GM21367 (cell line): ENCODE measurements around the gene AP3S2.
"Not testable (repeated sequence)": the region's sequence is repeated elsewhere in the genome, so short reads cannot be mapped to it uniquely, and the experiment has no call there.

Experiments used
- ATAC-seq: cut with Tn5 transposase; IDR thresholded peaks from one replicate; pipeline ENCODE4 v1.9.1; 2021; ENCODE audit not compliant: unreplicated experiment

AP3S2 gene

DNA sequence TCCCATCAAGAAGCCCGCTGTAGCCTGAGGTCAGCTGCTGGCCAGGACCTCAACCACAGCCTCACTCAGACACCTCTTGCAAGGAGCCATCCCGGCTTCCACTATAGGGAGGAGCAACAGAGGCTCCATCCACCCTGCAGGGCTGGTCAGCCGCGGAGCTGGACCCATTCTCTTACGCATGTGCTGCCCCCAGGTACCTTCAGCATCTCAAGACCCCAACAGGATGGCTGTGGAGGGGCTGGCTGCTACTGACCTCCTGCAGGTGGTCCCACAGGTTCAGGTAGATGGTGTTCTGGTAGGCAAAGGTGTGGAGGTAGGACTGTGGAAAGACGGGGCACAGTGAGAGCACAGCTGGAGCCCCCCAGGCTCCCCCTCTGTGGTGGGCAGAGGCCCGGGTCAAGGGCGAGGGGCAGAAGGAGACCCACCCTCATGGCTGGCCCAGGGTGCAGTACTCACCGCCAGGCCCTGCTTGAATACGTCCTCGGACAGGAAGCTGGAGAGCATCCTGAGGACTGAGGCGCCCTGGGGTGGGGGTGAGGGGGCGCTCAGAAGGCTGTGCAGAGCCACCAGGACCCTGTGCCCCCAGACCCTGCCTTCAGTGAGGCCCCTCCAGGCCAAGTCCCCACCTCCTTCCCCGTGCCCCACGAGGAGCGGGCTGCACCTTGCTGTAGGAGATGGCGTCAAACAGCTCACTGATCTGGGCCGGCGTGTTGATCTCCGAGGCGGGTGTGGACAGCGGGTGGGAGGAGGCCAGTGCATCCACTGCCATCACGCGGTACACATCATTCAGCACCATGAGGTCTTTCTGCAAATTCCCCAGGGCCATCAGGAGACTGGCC lies 90.6 kb downstream of the AP3S2 start:
- no peak for ATAC-seq

- no peak for ATAC-seq
Observed at GRCh38 chr15:89802231-89802928, 91.4 kb downstream of the AP3S2 start.

GRCh38 chr15:89801471-89802195 lies 92.2 kb downstream of the AP3S2 start:
- ATAC-seq = no peak

DNA sequence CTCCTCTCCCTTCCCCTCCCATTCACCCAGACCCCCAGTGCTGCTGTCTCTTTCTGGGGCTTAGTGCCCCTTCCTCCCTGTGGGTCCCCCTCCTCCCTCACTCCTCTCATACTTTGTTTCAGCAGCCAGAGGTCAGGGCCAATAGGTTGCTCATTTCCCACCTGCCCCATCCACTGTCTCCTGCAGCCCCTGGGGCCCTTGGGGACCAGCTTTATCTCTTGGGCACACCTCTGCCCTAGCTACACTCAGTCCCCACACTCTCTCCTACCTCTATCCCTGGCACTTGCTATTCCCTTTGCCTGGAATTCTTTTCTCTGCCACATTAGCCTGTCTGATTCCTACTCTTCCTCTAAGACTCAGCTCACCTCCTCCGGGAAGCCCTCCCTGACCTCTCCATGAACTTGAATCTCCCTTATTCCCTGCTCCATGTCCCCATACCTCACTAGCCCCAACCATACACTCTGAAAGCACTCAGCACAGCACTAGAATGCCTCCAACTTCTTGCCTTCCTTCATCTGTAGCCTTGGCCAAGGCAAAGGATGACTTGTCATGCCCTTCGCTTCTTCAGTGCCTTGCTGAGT lies 93.8 kb downstream of the AP3S2 start:
- no peak for ATAC-seq

DNA sequence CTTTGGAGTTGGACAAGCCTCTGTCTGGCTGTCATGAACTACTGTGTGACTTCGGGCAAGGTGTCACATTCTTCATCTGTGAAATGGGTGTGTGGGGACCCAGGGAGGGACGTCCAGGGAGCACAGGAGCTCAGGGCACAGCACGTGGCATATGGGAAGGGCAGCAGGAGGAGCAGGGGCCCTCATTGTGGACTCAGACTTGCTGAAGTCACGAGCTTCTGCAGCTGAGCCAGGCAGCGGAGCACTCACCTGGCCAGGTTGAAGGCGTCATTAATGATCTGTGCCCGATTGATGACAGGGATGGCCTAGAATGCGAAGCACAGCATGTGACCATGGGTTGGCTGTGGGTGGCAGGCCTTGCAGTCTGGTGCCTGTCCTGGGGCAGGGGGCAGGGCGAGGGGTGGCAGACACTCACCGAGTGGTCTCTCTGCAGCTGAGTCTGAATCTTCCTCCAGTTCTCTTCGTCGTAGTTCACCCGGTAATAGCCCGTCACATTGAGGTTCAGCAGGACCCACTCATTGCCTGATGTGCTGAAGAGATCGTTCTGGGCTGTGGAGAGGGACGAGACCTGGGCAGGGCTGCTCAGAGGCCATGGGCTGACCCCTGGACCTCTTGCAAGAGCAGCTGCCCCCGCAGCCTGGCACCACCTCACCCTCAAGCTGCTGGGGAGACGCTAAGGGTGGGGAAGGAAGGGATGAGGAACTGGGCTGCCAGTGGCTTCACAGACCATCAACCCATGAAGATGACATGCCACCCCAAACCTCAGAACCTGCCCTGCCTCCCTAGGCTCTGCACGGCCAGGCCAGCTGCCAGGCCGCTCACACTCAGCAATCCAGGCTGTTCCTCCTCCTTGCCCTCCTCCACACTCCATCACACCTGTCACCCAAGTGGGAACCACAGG lies 94.5 kb downstream of the AP3S2 start:
- no peak for ATAC-seq

DNA sequence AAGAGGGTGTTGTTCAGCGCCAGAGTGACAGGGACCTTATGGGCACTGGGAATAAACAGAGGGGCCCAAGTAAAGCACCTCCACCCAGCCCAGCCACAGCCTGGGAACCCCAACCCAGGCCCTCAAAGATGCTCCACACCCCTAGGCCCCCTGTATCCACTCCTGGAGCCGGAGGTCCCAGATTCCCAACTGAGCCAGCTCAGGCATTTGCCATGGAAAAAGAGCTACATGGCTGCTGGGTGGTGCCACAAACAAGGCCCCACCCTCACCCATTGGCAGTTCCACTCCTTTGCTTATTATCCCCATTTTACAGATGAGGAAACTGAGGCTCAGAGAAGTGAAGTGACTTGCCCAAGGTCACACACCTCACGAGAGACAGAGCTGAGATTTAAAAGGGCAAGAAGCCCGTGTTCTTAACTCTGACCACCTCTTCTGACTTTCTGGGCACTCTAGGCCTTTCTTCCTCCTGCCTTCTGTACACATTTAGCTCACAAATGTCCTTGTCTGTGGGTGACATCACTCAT lies 96.1 kb downstream of the AP3S2 start:
- ATAC-seq = no peak

DNA sequence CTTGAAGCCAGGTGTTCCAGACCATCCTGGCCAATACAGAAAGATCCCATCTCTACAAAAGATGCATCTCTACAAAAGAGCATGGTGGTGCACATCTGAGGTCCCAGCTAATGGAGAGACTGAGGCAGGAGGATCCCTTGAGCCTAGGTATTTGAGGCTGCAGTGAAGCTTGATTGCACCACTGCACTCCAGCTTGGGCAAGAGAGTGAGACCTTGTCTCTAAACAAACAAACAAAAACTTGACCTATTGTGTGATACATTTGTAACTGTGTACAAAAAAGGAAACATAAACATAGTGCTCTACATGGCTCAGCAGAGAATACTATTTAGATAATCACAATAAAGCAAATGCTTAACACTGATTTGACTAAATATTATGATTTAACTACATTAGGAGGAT lies 97.8 kb downstream of the AP3S2 start:
- no peak for ATAC-seq

GRCh38 chr15:89794627-89795241 lies 99.1 kb downstream of the AP3S2 start:
- no peak for ATAC-seq

GRCh38 chr15:89792106-89792805 lies 101.5 kb downstream of the AP3S2 start:
- no peak for ATAC-seq

DNA sequence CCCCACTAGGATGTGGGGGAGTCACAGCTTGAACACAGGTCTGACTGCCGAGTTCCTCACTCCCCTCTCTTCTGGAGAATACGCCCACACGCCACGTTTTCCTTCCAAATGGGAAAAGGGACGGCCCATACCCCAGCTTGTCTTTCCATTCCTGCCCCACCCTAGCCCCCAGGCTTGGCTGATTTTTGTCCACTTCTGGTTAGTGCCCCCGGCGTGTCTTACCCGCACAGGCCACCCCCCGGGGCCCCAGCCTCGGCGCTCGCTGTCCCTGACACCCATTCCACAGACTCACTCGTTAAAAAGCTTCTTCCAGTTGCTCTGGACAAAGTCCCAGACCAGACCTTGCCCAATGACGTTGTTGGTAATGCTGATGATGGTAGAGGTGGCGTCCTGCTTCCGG lies 103.1 kb downstream of the AP3S2 start:
- no peak for ATAC-seq

DNA sequence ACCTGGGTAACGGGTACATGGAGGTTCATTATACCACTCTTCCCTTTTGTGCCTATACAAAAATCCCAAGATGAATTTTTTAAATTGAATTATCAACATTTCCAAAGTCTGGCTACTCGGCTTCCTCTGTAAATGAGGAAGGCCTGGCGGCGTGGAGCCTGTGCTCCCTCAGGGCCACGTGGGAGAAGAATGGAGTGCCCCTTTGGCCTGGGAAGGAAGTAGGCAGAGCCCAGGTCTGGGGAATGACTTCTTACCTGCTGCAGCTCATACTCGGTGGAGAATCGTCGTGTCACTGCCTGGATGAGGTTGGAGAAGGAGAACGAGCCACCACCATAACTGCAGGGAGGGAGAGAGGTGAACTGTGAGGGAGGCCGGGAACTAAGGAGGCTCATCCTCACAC lies 103.6 kb downstream of the AP3S2 start:
- no peak for ATAC-seq

DNA sequence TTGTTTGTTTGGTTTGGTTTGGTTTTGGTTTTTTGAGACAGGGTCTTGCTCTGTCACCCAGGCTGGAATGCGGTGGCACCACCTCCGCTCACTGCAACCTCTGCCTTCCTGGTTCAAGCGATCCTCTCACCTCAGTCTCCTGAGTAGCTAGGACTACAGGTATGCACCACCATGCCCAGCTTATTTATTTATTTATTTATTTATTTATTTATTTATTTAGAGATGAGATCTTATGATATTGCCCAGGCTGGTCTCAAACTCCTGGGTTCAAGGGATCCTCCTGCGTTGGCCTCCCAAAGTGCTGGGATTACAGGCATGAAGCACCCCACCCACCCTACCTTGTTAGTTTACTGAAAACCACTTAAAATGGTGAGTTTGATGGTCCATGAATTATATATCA lies 105.2 kb downstream of the AP3S2 start:
- ATAC-seq = not testable (repeated sequence)

DNA sequence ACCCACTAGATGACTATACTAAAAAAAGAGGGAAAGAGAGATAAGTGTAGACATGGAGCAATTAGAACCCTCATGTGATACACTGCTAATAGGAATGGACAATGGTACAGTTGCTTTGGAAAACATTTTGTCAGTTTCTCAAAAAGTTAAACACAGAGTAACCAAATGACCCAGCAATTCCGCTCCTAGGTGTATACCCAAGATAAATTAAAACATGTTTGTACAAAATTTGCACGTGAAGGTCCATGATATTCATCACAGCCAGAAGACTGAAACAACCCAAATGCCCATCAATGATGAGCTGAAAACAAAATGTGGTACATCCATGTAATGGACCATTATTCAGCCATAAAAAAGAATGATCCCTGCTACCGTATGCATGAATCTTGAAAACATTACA lies 105.8 kb downstream of the AP3S2 start:
- no peak for ATAC-seq

GRCh38 chr15:89785774-89786140 lies 108.0 kb downstream of the AP3S2 start:
- no peak for ATAC-seq

- no peak for ATAC-seq
Observed at GRCh38 chr15:89785064-89785773, 108.6 kb downstream of the AP3S2 start.

DNA sequence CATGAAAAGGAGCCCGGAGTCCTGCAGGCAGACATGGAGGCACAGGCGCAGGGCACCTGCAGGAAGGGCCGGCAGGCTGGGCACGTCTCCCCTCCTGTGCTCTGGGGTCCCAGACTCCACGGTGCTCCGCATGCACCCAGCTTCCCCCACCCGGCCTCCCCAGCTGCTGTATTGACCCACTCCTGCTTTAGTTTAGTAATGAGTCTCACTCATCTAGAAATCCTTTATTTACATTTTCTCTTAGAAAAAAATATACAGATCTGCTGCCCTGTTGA lies 109.2 kb downstream of the AP3S2 start:
- ATAC-seq = no peak

DNA sequence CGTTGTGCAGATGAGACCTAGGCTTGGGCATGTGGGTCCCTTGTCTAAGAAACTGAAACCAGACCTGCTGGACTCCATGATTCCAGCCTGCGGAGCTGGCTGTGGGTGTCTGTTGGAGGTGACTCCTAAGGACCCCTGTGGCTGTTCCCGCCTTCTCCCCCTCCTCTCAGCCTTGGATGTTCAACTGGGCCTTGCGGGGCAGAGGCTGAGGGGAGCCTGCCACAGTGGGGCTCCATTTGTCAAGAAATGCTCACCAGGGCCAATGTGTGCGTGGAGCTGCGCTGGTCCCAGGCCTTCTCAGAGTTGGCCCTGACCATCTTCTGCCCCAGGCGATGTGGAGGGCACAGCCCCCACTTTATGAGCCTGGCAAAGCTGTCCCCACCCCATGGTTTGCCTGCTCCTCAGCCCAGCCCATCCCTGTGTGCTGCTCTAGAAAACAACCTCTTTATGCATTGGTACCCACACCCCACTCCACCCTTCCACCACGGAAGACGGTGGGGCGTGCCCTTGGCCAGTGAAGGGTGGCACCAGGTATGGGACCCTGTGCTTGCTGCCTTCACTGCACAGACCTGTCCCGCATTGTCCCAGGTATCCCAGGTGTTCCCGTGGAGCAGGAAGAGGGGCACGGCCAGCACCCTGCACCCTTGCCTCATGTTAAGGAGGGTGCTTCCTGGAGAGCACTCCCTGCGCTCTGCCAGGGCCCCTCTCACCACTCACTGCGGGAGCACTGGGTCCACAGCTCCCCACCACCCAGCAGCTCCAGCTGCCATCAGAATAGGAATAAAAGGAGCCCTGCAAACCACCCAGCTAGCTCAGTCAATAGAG lies 109.7 kb downstream of the AP3S2 start:
- ATAC-seq = no peak
